Measurements from ENCODE around the gene GRAMD2A. TPM values are rescaled to one million over a fixed set of nuclear protein-coding genes. Genes with fewer than 3 reads are reported as not detected.

GRAMD2A gene
- total RNA-seq, 3 donors from 2014 or later (not counting 1 experiment from before 2014, with no cell fraction given), result not detected

GRCh38 chr15:72160696-72161245 is 36.8 kb downstream of the GRAMD2A start:
- H3K36me3 Mint-ChIP-seq, result no peaks in the 10 kb centered on the region
- TF ChIP-seq CTCF (IDR thresholded peaks at IDR 0.05), result no peak
- WGBS (ENCODE audit: insufficient coverage), result 91% methylated on average over 3 of the region's 5 CpGs
- DNase-seq (no peak), ATAC-seq (no peak)
- H3K9me3 Mint-ChIP-seq, result no peaks in the 10 kb centered on the region
- H3K36me3 ChIP-seq (ENCODE audit: control insufficient read depth, insufficient read depth, low read length), result no peaks in the 10 kb centered on the region
- no peak overlapping the region for H3K27ac Mint-ChIP-seq
- H3K9me3 ChIP-seq (ENCODE audit: control insufficient read depth, insufficient read depth, low read length), result no peaks in the 10 kb centered on the region
- H3K27me3 Mint-ChIP-seq (ENCODE audit: low read depth in 2 of 2), result no peaks in the 10 kb centered on the region
- H3K4me1 ChIP-seq (ENCODE audit: control insufficient read depth, insufficient read depth, low read length), result peaks cover 3% of the 10 kb centered on the region
- H3K27me3 ChIP-seq (ENCODE audit: control insufficient read depth, insufficient read depth, low read length), result no peaks in the 10 kb centered on the region
- H3K4me3 ChIP-seq (ENCODE audit: low read length), result no peak overlapping the region
- H3K4me1 Mint-ChIP-seq, result peaks cover 2% of the 10 kb centered on the region in 2 donors
- no peak overlapping the region for H3K27ac ChIP-seq (ENCODE audit: low read length)
- H3K4me3 Mint-ChIP-seq, result no peak overlapping the region
- intact Hi-C loops (cut with micrococcal nuclease), result no loop called here

GRCh38 chr15:72156928-72157327 is 40.7 kb downstream of the GRAMD2A start:
- no peak overlapping the region for H3K4me3 Mint-ChIP-seq
- DNase-seq (no peak), ATAC-seq (no peak)
- 83% methylated on average over 2 of the region's 2 CpGs for WGBS (ENCODE audit: insufficient coverage)
- Histone ChIP-seq H3K9me3 (ENCODE audit: control insufficient read depth, insufficient read depth, low read length) (no peaks in the 10 kb centered on the region), H3K4me3 (ENCODE audit: low read length) (no peak overlapping the region), H3K27ac (ENCODE audit: low read length) (no peak overlapping the region), H3K4me1 (ENCODE audit: control insufficient read depth, insufficient read depth, low read length) (peaks cover 6% of the 10 kb centered on the region), H3K27me3 (ENCODE audit: control insufficient read depth, insufficient read depth, low read length) (no peaks in the 10 kb centered on the region), H3K36me3 (ENCODE audit: control insufficient read depth, insufficient read depth, low read length) (no peaks in the 10 kb centered on the region)
- peaks cover 6 to 10% of the 10 kb centered on the region in 2 donors for H3K4me1 Mint-ChIP-seq
- H3K36me3 Mint-ChIP-seq, result no peaks in the 10 kb centered on the region
- TF ChIP-seq CTCF (IDR thresholded peaks at IDR 0.05), result no peak
- no peak overlapping the region for H3K27ac Mint-ChIP-seq
- H3K9me3 Mint-ChIP-seq, result no peaks in the 10 kb centered on the region
- intact Hi-C loops (cut with micrococcal nuclease), result loop anchor here (1.0 to 5.0 kb wide), 3 partner anchors 377 to 710 kb away; no protein-coding TSS in a partner anchor
- no peaks in the 10 kb centered on the region for H3K27me3 Mint-ChIP-seq (ENCODE audit: low read depth in 2 of 2)

DNA sequence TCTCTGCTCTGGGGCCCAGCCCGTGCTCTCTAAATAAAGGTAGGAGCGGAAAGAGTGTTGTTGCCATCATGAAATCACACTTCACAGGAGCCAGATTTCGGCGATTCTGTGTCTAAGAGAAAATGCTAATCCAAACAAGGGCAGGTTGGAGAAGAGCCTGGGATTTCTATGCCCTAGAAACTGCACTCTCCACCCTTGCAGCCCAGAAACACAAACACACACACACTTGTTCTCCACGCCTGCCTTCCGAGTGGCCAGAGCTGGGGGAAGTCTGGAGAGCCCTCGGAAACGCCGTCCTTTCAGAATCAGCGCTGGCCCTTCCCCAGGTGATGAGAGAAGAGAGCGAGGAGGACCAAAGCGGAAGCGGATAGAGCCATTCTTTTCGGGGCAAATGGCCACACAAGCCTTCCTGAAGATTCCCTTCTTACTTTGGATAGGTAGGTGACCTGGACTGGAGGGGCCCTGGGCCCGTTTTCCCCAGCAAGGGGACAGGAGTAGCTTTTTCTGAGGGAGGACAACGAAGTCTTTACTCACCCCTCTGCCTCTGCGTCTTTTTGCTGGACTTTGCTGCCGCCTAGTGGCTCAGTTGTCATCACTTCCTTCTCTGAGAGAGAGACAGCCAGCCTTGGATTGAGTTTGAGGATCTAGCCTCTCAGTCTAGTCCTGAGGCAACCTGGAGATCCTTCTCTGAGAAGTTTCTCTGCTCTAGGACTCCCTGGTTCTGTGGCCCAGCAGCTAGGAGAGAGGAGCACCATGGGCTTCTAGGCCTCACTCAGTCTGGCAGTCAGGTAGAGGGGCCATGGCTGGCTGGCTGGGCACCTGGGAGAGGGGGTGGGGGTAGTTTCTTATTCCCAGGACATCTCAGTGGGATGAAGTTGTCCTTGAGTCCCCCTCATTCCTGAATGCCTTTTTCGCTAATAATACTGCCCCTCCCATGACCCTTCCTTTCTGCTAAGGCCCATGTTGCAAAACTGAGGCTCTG is 41.7 kb downstream of the GRAMD2A start:
- no peaks in the 10 kb centered on the region for H3K9me3 ChIP-seq (ENCODE audit: control insufficient read depth, insufficient read depth, low read length)
- H3K27ac ChIP-seq (ENCODE audit: low read length), result no peak overlapping the region
- Mint-ChIP-seq H3K27me3 (ENCODE audit: low read depth in 2 of 2) (no peaks in the 10 kb centered on the region), H3K4me3 (peak overlapping the region; percentile 85), H3K4me1 (peaks cover 6 to 10% of the 10 kb centered on the region in 2 donors), H3K36me3 (no peaks in the 10 kb centered on the region), H3K9me3 (no peaks in the 10 kb centered on the region), H3K27ac (peak overlapping the region in 1 of 2 donors; percentile 76)
- H3K27me3 ChIP-seq (ENCODE audit: control insufficient read depth, insufficient read depth, low read length), result no peaks in the 10 kb centered on the region
- peaks cover 6% of the 10 kb centered on the region for H3K4me1 ChIP-seq (ENCODE audit: control insufficient read depth, insufficient read depth, low read length)
- peak; percentile 89 for TF ChIP-seq CTCF (IDR thresholded peaks at IDR 0.05)
- DNase-seq (peak; percentile 70 to 87), ATAC-seq (peak; percentile 77 to 95 (median 80))
- H3K36me3 ChIP-seq (ENCODE audit: control insufficient read depth, insufficient read depth, low read length), result no peaks in the 10 kb centered on the region
- intact Hi-C loops (cut with micrococcal nuclease), result loop anchor here (1.0 to 5.0 kb wide), 3 partner anchors 376 to 709 kb away; no protein-coding TSS in a partner anchor
- WGBS (ENCODE audit: insufficient coverage), result 15% methylated on average over 19 of the region's 19 CpGs
- H3K4me3 ChIP-seq (ENCODE audit: low read length), result peak overlapping the region; percentile 27
